ENCODE measurements around the gene NCKAP5L.
A peak's percentile ranks its signal among the peaks of the same experiment; 100 is the strongest.

Gene NCKAP5L

DNA sequence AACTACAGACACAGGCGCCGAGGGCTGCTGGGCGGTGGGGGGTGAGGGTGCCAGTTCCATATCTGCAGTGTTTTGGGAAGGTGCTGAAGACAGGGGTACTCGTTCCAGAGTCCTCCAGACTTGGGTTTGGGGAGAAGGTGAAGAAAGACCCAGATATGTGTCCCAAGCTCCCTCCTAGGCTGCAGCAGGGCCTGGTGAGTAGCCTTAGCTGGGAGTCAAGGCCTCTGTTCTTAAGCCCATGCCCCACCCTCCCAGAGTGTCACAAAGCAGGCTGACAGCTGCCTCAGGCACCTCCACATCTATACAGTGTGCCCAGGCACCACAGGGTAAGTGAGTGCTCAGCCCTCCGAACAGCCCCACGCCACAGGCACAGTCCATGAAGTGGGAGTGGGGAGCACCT lies 4.3 kb downstream of the NCKAP5L start:
- no peak for DNase-seq

DNA sequence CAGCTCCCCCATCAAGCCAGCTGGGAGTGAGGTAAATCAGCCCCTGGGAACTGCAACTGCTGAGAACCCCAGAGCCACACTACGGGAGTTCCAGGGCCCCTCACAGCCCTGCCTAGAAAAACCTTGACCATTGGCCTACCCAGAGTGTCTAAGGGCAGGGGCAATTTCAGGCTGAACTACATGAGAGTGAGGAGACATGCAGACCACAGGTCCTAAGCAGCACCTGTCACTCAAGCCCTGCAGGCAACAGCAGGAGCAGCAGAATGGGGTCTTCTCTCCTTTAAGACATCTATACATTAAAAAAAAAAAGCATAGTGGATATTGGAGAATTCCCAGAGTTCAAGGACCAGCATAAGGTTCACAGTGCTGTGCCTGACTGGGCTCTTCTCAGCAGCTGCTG lies 4.9 kb downstream of the NCKAP5L start:
- DNase-seq = no peak

DNA sequence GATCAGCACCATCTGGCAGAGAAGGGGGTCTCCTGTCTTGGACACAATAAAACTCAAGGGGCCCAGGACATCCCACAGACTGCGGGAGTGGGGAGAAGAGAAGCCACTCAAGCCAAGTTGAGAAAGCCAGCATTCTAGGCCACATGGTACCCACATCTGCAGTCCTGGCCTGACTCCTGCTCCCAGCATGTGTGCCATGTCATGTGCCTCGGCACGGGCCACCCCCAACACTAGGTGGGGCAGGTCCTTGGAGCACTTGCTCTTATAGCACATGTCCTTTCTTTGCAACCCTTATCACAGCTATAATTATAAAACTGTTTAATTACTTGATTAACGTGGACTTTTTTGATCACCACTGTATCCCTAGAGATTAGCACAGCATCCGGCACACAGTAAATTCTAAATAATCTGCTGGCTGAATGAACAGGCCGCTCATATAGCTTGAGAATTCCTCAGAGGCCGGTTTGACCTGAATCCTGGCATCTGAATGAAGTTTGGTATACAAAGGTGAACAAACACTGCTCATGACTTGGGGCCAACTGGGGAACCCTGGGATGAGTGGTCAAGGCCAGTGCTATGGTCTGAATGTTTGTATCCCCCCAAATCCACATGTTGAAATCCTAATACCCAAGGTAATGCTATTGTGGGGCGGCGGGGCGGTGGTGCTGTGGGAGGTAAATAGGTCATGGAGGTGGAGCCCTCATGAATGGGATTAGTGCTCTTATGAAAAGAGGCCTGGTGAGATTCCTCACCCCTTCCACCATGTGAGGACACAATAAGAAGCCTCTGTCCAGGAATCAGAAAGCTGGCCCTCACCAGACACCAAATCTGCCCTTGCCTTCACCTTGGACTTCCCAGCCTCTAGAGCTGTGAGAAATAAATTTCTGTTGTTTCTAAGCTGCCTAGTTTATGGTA lies 6.6 kb downstream of the NCKAP5L start:
- no peak for DNase-seq

DNA sequence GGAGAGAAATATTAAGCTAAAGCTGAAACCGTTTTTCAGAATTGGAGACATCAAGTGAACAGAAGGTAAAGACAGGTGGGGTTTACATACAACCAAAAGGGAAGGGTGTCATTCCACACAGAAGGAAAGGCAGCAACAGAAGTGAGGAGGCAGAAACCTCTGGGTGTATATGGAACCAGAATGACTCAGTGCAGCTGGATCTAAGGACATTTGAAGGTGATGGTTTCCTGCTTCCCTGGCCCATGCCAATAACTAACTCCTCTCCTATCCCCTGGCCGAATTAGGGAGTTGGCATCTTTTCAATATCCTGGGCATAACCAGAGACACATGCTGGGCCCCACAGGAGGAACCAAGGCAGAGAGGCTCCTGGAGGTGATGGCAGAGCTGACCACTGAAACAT lies 8.4 kb downstream of the NCKAP5L start:
- no peak for DNase-seq

DNA sequence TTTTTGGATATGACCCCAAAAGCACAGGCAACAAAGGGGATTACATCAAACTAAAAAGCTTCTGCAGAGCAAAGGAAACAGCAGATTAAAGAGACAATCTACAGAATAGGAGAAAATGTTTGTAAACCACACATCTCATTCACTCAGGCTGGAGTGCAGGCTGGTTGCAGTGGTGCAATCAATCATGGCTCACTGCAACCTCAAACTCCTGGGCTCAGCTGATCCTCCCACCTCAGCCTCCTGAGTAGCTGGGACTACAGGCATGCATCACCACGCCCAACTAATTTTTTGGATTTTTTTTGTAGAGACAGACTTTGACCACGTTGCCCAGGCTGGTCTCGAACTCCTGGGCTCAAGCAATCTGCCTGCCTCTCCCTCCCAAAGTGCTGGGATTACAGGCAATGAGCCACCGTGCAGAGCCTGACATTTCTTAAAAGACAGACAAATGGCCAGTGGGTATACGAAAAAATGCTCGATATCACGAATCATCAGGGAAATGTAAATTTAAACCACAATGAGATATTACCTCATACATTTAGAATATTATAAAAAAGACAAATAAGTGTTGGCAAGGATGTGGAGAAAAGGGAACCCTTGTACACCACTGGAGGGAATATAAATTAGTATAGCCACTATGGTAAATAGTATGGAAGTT lies 9.8 kb downstream of the NCKAP5L start:
- DNase-seq = peak; percentile 14

DNA sequence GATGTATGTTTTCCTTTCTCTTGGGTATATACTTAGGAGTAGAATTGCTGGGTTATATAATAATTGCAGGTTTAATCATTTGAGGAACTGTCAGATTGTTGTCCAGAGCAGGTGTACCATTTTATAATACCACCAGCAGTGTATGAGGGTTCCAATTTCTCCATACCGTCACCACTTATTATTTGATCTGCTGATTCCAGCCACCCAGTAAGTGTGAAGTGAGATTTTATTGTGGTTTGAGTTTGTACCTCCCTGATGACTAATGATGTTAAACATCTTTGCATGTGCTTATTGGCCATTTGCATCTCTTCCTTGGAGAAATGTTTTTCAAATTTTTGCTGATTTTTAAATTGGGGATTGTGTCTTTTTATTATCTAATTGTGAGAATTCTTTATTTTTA lies 15.1 kb downstream of the NCKAP5L start:
- DNase-seq = no peak

DNA sequence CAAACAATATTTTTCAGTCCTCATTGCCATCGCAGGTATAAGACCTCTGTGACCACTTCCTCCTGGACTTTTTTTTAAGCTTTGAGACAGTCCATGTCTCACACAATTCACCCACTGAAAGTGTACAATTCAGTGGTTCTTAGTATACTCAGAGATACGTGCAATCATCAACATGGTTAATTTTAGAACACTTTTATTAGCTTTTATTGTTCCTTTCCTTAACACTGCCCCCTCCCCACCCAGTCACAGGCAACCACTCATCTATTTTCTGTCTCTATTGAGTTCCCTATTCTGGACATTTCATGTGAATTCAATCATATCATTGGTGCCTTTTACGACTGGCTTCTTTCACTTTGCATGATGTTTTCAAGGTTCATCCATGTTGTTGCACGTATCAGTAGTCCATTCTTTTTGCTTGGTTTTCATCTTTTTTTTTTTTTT lies 16.2 kb downstream of the NCKAP5L start:
- no peak for DNase-seq

DNA sequence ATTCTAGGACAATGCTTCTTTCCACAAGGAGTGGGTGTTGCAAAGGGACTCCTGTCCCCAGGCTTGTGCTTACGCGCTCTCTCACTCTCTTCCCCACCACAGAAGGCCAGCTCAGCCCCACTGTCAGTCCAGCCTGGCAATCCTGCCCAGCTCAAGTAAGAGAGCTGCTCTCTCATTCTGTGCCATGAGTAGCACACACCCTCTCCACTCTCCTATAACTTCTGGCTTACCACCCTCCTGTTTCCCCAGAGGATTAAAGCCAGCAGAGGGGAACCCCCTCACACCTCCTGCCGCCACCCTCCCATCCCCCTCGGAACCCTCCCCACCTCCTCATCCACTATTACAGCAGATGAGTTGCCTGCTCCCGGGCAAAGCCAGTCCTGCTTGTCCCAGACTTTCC lies 17.1 kb downstream of the NCKAP5L start:
- DNase-seq = no peak

DNA sequence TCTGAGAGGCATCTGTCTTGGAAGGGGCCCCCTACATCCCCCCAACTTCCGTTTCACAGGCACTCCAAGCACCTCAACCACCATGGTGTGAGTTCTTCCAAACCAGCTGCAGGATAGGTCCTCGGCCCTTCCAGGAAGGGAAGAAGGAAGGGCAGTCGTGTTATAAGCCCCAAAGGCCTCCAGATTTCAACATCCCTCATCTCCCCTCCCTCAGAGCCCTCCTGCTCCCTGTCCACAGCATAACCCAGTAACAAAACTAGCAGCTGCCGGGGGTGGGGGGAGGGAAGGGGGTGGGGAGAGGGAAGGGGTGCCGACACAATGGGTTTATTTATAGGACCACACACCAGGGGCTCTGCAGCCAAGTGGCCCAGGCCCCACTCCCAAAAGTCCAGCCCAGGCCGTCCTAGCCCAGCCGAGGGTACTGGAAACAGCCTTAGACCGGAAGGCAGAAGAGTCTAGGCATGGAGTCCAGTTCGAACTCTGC lies 18.3 kb downstream of the NCKAP5L start:
- no peak for DNase-seq

DNA sequence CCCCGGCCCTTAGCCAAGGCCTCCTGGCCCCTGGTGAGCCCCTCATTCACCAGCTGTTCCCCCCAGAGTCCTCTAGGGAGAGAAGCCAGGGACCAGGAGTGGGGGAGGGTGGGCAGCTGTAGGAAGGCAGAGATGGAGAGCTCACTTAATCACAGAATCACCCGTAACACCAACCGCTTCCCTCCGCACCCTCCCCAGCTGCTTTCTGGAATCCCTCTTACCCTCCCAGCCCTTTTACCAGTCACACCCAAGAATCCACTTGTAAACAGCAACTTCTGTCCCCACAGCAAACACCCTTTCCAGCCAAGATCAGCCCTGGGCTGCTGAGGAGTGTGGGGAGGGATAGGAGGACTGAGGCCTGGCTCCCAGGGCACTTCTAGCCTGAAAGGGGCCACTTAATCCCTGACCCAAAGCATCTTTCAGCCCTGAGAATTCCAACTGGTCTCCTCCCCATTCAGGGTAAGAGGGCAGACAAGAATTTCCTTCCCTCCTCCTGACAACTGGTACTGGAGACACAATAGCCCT lies 18.8 kb downstream of the NCKAP5L start:
- no peak for DNase-seq

DNA sequence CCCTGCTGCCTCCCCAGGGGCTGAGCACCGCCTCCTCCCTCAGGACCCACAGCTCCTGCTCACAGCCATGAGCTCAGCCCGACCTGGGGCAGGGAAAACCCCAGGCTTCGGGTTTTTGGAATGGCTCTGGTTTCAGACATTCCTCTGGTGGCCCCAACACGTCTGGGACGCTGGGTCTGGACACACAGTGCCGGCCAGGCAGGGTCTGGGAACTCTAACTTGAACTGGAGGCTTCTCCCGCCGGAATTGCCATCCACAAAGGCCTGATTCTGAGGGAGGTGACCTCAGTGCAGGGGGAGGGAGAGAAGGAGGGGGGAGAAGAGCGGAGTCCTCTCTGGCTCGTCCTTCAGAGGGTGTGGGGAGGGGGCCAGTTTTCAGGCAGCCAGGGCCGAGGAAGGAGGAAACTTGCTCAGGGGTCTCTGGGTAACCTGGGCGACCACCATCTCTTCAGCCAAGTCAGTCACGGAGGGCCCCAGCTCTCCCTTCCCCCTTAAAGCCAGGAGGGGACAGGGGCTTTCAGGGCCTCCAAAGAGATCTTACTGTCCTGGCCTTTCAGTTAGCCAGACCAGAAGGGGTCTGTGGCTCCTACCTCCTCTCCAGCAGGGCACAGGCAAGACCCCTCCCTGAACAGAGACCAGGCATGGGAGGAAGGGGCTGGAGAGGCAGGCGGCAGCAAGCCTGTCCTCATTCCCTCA lies 19.4 kb downstream of the NCKAP5L start:
- DNase-seq = no peak

DNA sequence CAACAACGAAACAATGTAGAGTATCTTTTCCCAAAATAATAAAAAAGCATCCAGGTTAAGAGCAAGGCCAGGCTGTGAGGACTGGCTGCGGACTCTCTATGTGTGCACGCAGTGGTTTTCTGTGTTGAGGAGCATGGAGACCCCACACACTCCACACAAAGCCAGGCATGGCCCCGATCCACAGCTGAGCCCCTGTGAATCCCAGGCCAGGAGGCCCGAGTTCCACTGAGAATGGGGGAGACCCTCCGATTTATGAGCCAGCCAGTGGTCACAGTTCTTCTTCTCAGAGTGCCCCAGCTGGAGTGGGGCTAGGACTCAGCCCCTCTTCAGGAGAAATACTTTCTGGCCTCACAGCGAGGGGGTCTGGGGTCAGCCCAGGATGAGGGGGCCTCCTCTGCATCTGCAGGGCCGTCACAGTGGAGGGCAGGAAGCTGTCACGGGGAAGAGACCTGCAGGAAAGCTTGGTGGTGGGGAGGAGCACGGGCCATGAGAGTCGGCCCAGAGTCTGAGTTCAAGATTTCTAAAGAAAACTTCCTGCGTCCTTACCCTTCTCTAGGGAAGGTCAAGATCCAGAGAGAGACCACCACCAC lies 20.1 kb downstream of the NCKAP5L start:
- DNase-seq = no peak

DNA sequence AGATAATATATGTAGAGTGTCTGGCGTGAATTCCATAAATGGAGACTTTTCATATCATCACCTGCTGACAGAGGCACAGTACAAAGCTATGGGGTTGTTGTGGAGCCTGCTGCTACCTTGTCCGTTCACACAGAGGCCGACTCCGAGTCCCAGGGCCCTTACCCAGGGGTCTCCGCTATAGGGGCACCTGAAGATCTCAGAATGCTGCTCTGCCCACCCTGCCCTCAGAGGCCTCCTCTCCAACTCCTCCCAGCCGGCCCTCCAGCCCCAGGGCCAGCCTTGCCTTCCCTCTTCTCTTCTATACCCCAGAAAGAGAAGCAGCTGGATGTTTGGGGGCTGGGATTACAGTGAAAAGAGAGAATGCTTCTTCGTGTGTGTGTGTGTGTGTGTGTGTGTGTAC lies 21.3 kb downstream of the NCKAP5L start:
- no peak for DNase-seq

DNA sequence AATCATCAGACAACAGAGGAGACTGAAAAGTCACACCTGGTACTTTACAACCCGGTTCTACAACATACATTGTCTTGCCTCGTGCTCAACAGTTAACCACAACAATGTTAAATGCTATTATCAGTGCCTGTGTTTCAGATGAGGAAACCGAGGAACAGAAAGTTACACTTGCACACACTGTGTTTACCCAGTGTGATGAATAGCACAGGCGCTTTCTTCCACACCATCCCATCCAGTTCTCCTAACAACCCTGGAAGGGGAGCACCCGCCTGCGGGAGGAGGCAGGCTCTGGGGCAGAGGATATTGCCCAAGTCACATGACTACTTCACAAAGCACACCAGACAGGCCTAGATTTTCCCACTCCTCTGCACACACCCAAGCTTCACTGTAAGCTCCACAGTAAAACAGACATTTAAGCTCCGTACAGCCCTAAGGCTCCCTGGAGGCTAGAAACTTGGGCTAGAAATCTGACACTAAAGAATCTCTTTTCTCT lies 21.8 kb downstream of the NCKAP5L start:
- DNase-seq = no peak

DNA sequence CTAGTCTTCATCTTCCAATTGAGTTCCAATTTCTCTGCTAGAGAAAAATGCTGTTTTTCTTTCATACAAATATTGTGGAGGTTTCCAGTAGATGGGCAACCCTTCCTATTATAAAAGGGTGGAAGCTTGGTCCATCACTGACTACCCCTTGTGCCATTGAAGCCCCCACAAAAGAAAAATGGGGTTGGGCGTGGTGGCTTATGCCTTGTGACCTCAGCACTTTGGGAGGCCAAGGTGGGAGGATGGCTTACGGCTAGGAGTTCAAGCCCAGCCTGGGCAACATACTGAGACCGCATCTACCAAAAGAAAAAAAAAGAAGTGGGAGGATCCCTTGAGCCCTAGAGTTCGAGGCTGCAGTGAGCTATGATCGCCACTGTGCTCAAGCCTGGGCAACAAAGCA lies 22.8 kb downstream of the NCKAP5L start:
- no peak for DNase-seq

DNA sequence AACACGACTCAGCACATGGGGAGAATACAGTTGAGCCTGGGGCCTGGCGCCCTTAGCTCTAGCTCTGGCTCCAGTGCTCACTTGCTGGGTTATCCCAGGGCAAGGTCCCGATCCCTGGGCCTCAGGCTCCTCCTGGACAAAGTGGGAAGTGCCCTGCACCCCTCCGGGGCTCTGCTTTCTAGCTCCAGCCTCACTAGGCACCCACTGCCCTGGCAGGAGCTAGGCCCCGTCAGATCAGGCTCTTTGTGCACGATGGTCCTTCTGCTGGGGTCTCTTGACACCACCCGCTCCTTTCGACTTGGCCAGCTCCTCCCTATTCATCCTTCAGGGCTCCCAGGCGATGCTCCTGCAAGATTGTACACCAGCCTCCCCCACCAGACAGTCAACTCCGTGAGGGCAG lies 23.4 kb downstream of the NCKAP5L start:
- no peak for DNase-seq

DNA sequence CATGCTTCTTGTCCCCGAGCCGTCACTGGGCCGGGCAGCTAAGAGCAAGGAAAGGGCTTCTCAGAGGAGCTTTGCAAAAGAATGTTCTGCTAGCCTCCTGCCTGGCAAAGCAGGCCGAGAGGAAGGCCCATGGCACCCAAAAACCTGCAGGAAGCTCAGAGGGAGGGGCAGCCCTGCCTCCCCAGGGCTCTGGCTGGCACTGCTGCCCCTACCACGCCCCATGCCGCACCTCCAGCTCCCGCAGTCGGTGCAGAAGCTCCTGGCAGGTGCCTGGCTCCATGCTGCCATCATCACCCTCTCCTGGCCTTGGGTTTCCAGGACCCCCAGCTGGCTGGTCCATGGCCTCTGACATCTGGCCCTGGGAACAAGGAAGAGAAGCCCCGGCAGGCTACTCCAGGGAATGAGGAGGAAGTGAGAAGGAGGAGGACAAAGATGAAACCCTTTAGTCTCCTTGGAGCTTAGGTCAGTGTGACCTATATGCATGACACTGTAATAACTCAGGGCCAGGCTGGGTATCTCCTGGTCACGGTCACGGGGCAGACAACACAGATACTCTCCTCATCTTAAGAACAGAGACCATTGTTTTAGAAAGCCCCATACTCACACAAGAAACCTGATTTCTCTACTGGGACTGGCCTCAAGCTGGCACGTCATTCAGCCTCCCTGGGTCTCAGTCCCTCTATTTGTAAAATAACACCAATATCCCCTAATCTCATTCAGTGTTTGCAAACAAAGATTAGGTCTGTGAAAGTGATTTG lies 24.3 kb downstream of the NCKAP5L start:
- no peak for DNase-seq

DNA sequence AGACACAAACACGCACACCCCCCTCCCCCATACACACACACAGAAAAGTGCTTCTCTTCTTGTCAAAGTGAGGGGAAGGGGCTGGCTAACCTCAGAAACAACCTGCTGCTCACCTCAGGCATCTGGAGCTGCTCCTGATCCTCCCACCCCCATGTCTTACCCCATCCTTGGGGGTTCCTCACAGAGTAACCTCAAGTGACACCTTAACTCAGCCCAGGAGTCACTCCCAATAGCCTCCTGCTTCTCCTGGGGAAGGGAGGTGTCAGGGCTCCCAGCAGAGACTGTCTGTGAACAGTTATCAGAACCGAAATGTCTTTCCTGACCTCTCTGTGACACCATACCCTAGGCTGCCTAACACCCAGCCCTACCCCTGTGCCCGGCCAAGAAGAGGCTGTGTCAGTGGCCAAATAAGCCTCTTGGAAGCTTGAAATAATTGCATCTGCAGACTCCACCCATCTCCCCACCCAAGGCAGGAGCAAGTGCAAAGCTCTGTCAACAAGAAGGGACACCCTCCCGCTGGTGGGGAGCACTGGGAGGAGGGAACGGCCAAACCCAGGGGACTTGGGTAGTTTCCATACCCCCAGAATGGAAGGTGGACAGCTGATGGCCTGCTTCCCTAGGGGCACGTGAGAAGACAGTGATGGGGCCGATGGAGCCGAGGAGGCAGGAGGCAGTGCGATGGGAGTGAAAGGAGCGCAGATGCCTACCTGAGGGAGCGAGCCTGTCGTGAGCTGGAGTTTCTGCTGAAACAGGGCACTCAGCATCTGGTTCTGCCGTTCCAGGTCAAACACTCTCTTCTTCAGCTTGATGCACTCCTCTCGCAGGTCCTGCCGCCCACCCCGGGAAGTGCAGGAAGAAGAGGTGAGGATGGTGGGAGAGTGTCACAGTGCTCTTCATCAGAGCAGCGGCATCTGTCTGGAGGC lies 26.8 kb downstream of the NCKAP5L start:
- DNase-seq = no peak

DNA sequence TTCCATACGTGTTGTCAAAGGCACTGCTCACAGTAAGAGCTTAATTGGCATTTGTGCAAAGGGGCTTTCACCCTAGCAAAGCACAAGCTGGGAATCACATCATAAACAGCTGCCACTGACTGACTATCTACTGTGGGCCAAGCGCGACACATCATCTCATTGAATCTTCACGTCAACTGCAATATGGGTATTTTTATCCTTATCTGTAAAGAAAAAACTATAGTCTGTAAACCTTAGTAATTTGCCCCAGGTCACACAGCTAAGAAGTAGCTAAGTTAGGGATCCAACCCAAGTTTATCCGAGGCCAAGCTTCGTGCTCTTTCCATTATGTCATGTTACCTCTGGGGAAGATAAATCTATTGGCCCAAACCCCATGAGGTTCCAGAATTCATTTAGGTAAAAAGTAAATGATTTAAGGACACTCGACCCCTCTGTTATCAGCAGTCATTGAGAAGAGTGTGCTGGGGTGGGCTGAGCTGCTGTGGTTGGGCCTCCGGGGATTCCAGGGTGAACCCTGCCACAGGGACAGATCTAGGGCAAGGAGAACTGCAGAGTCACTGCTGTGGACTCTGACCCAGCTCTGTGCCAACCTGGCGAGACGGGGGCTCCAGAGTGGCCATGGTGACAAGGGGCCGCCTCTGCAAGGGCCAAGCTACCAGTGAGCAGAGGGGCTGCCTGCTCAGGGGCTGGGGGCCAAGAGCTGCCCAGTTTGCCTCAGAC lies 27.6 kb downstream of the NCKAP5L start:
- no peak for DNase-seq

DNA sequence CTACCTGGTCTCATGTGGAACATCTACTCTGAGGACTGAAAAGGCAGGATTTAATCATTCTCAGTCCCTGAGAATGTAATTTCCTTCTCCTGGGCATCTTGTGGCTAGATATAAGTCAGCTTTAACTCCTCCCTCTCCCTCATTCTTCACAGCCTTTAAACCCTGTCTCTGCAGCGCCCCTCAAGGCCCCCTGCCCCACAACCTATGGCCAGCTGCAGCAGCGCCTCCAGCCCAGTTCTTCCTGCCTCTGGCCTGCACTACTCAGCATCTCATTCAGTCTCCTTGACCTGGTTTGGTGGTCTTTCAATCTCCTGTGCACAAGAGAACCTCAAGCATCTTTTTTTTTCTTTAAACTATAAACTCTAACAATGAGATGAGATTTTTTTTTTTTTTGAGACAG lies 29.3 kb downstream of the NCKAP5L start:
- no peak for DNase-seq

All from OCI-M1 (cell line).